Trophoblast cell (in vitro differentiated cells and primary cell): ENCODE results near the gene ACBD4.

ENCODE experiments used
- DNase-seq, 2 donors: peaks; one replicate each; pipeline ENCODE4 v3.0.0-alpha.2; 2016
- H2AFZ ChIP-seq: 2 replicates; pipeline ENCODE4 v1.6.1; 2013; ENCODE audit warnings: low read length, moderate library complexity, mild to moderate bottlenecking; ENCODE audit not compliant: insufficient read depth, poor library complexity
- H2AK5ac ChIP-seq: 2 replicates; pipeline ENCODE4 v1.6.1; 2013; ENCODE audit warnings: mild to moderate bottlenecking, low read length
- H2BK120ac ChIP-seq: 2 replicates; pipeline ENCODE4 v1.6.1; 2013; ENCODE audit warnings: low read length, mild to moderate bottlenecking, moderate library complexity; ENCODE audit not compliant: insufficient read depth, poor library complexity
- H2BK12ac ChIP-seq: 2 replicates; pipeline ENCODE4 v1.6.1; 2013; ENCODE audit warnings: mild to moderate bottlenecking, low read length, moderate library complexity
- H2BK5ac ChIP-seq: 2 replicates; pipeline ENCODE4 v1.6.1; 2013; ENCODE audit warnings: low read length, low read depth, moderate library complexity, mild to moderate bottlenecking; ENCODE audit not compliant: poor library complexity
- H3K14ac ChIP-seq: 2 replicates; pipeline ENCODE4 v1.6.1; 2013; ENCODE audit warnings: mild to moderate bottlenecking, low read length
- H3K18ac ChIP-seq: 2 replicates; pipeline ENCODE4 v1.6.1; 2013; ENCODE audit warnings: mild to moderate bottlenecking, low read length
- H3K23ac ChIP-seq: 2 replicates; pipeline ENCODE4 v1.6.1; 2013; ENCODE audit warnings: low read length
- H3K27ac ChIP-seq: 2 replicates; pipeline ENCODE4 v1.5.1; 2013; ENCODE audit warnings: low read depth, mild to moderate bottlenecking, inconsistent platforms, low read length, moderate library complexity
- H3K27me3 ChIP-seq: 2 replicates; pipeline ENCODE4 v1.6.1; 2013; ENCODE audit warnings: inconsistent platforms, mild to moderate bottlenecking, low read length, moderate library complexity; ENCODE audit not compliant: insufficient read depth
- H3K36me3 ChIP-seq, 2 experiments: 1 replicate in 1 of 2; 2 replicates in 1 of 2; pipeline ENCODE4 v1.6.1; 2013; ENCODE audit warnings: low read length in 2 of 2, mild to moderate bottlenecking in 2 of 2, moderate library complexity in 1 of 2; ENCODE audit not compliant: insufficient read depth in 2 of 2, control insufficient read depth in 1 of 2
- H3K4ac ChIP-seq: 2 replicates; pipeline ENCODE4 v1.6.1; 2013; ENCODE audit warnings: low read depth, mild to moderate bottlenecking, low read length, moderate library complexity
- H3K4me1 ChIP-seq, 2 experiments: 1 replicate in 1 of 2; 2 replicates in 1 of 2; pipeline ENCODE4 v1.6.1; 2013; ENCODE audit warnings: low read length in 2 of 2, mild to moderate bottlenecking in 2 of 2, moderate library complexity in 1 of 2; ENCODE audit not compliant: insufficient read depth in 2 of 2, control insufficient read depth in 1 of 2
- H3K4me2 ChIP-seq: 2 replicates; pipeline ENCODE4 v1.6.1; 2013; ENCODE audit warnings: inconsistent platforms, mild to moderate bottlenecking, low read length, moderate library complexity
- H3K4me3 ChIP-seq: 2 replicates; pipeline ENCODE4 v1.5.1; 2013; ENCODE audit warnings: mild to moderate bottlenecking, low read depth, low read length, inconsistent platforms
- H3K79me1 ChIP-seq: one replicate; pipeline ENCODE4 v1.6.1; 2013; ENCODE audit warnings: low read length
- H3K79me2 ChIP-seq: 2 replicates; pipeline ENCODE4 v1.6.1; 2013; ENCODE audit warnings: low read length, mild to moderate bottlenecking; ENCODE audit not compliant: control insufficient read depth, insufficient read depth, poor library complexity
- H3K9ac ChIP-seq: 2 replicates; pipeline ENCODE4 v1.6.1; 2013; ENCODE audit warnings: mild to moderate bottlenecking, low read length
- H3K9me3 ChIP-seq: 2 replicates; pipeline ENCODE4 v1.6.1; 2013; ENCODE audit warnings: low read depth, mild to moderate bottlenecking, control low read depth, inconsistent platforms, low read length; ENCODE audit not compliant: insufficient read depth
- H4K12ac ChIP-seq: 2 replicates; pipeline ENCODE4 v1.6.1; 2013; ENCODE audit warnings: low read depth, mild to moderate bottlenecking, low read length, moderate library complexity
- H4K8ac ChIP-seq: 2 replicates; pipeline ENCODE4 v1.6.1; 2013; ENCODE audit warnings: low read depth, mild to moderate bottlenecking, low read length, moderate library complexity
- H4K91ac ChIP-seq: one replicate; pipeline ENCODE4 v1.6.1; 2013; ENCODE audit warnings: low read depth, mild to moderate bottlenecking, low read length, moderate library complexity
- WGBS: extraction: QIAGEN DNeasy Blood & Tissue Kit; methylation state at CpG from one replicate; pipeline ENCODE4 v1.1.7; 2013; ENCODE audit warnings: missing lambda C conversion rate; ENCODE audit not compliant: insufficient read length, insufficient coverage; ENCODE audit errors: extremely low coverage; 5-methylcytosine and 5-hydroxymethylcytosine counted together

The ACBD4 gene

GRCh38 chr17:45170931-45171337, 35.4 kb downstream of the ACBD4 start:
- DNase-seq: peak; percentile 55 to 68
- Histone ChIP-seq H3K4me2 (no peak overlapping the region), H3K27ac (no peak overlapping the region), H3K9ac (no peak overlapping the region), H3K79me1 (peaks cover 17% of the 10 kb centered on the region), H2AK5ac (no peak overlapping the region), H3K4me1 (peaks cover 25% of the 10 kb centered on the region in 2 experiments), H3K14ac (peak overlapping the region; percentile 51), H4K91ac (peak overlapping the region; percentile 71), H2AFZ (peak overlapping the region; percentile 53), H3K9me3 (no peaks in the 10 kb centered on the region), H3K36me3 (no peaks in the 10 kb centered on the region), H3K79me2 (no peaks in the 10 kb centered on the region), H2BK120ac (peak overlapping the region; percentile 67), H3K18ac (peak overlapping the region; percentile 47), H2BK5ac (peak overlapping the region; percentile 53), H4K12ac (peak overlapping the region; percentile 86), H4K8ac (peak overlapping the region; percentile 74), H3K4ac (no peak overlapping the region), H3K4me3 (no peak overlapping the region), H2BK12ac (peak overlapping the region; percentile 3), H3K27me3 (no peaks in the 10 kb centered on the region), H3K23ac (no peak overlapping the region)
- WGBS: no CpG with 5 or more reads among the region's 5 CpGs

- Histone ChIP-seq H4K12ac (peak overlapping the region; percentile 86), H2AK5ac (peak overlapping the region; percentile 22), H3K9me3 (no peaks in the 10 kb centered on the region), H3K79me2 (no peaks in the 10 kb centered on the region), H2BK12ac (peak overlapping the region; percentile 3), H3K4me2 (no peak overlapping the region), H4K91ac (peak overlapping the region; percentile 71), H3K23ac (no peak overlapping the region), H2BK120ac (peak overlapping the region; percentile 67), H3K36me3 (no peaks in the 10 kb centered on the region), H2BK5ac (peak overlapping the region; percentile 53), H3K9ac (no peak overlapping the region), H3K18ac (peak overlapping the region; percentile 47), H3K4me3 (no peak overlapping the region), H4K8ac (peak overlapping the region; percentile 74), H3K79me1 (peaks cover 17% of the 10 kb centered on the region), H2AFZ (peak overlapping the region; percentile 53), H3K27me3 (no peaks in the 10 kb centered on the region), H3K4me1 (peaks cover 27 to 29% of the 10 kb centered on the region in 2 experiments), H3K27ac (no peak overlapping the region), H3K14ac (peak overlapping the region; percentile 51), H3K4ac (peak overlapping the region; percentile 20)
- WGBS: no CpG with 5 or more reads among the region's 20 CpGs
- peak; percentile 48 to 53 for DNase-seq
Observed at GRCh38 chr17:45171338-45172231, 36.1 kb downstream of the ACBD4 start.

- H4K8ac ChIP-seq: peak overlapping the region; percentile 74
- peak overlapping the region; percentile 8 for H2AFZ ChIP-seq
- no peaks in the 10 kb centered on the region for H3K9me3 ChIP-seq
- H2BK12ac ChIP-seq: peak overlapping the region; percentile 3
- H3K4me3 ChIP-seq: no peak overlapping the region
- no peak overlapping the region for H3K4ac ChIP-seq
- H3K4me2 ChIP-seq: no peak overlapping the region
- H2BK120ac ChIP-seq: peak overlapping the region; percentile 1
- H3K36me3 ChIP-seq: no peaks in the 10 kb centered on the region
- H3K79me1 ChIP-seq: peaks cover 17% of the 10 kb centered on the region
- H3K18ac ChIP-seq: peak overlapping the region; percentile 3
- H2AK5ac ChIP-seq: no peak overlapping the region
- H3K27me3 ChIP-seq: no peaks in the 10 kb centered on the region
- peaks cover 27 to 29% of the 10 kb centered on the region in 2 experiments for H3K4me1 ChIP-seq
- DNase-seq: no peak
- no peak overlapping the region for H3K9ac ChIP-seq
- H3K27ac ChIP-seq: no peak overlapping the region
- peak overlapping the region; percentile 43 for H3K14ac ChIP-seq
- peak overlapping the region; percentile 71 for H4K91ac ChIP-seq
- H2BK5ac ChIP-seq: no peak overlapping the region
- no CpG with 5 or more reads among the region's 5 CpGs for WGBS
- H3K79me2 ChIP-seq: no peaks in the 10 kb centered on the region
- no peak overlapping the region for H4K12ac ChIP-seq
- no peak overlapping the region for H3K23ac ChIP-seq
Observed at GRCh38 chr17:45172232-45172540, 36.7 kb downstream of the ACBD4 start.

GRCh38 chr17:45172541-45173286, 37.2 kb downstream of the ACBD4 start:
- Histone ChIP-seq H2AFZ (peak overlapping the region; percentile 8), H2BK12ac (peak overlapping the region; percentile 45), H3K23ac (no peak overlapping the region), H3K79me1 (peaks cover 17% of the 10 kb centered on the region), H3K14ac (peak overlapping the region; percentile 59), H4K12ac (peak overlapping the region; percentile 66), H3K27ac (no peak overlapping the region), H3K4me3 (no peak overlapping the region), H3K4ac (no peak overlapping the region), H3K4me1 (peaks cover 27 to 29% of the 10 kb centered on the region in 2 experiments), H3K9me3 (no peaks in the 10 kb centered on the region), H3K9ac (no peak overlapping the region), H2BK120ac (no peak overlapping the region), H3K4me2 (no peak overlapping the region), H3K79me2 (no peaks in the 10 kb centered on the region), H3K36me3 (no peaks in the 10 kb centered on the region), H2BK5ac (no peak overlapping the region), H2AK5ac (no peak overlapping the region), H4K91ac (peak overlapping the region; percentile 71), H3K27me3 (no peaks in the 10 kb centered on the region), H3K18ac (peak overlapping the region; percentile 48), H4K8ac (peak overlapping the region; percentile 65)
- no CpG with 5 or more reads among the region's 10 CpGs for WGBS
- peak in 1 of 2 donors; percentile 8 for DNase-seq
